Calu3 (cell line): Measurements from ENCODE around the gene SP2. TPM values are rescaled to one million over a fixed set of nuclear protein-coding genes. Genes with fewer than 3 reads are reported as not detected.

Experiments used
- BruUV-seq: library from RNA; stranded (reverse); fragments of 400-500 nt; replicated peaks from 2 replicates; lab custom pipeline; 2021; lab: Mats Ljungman, UMichigan
- CTCF ChIA-PET: fragments of 300-600 bp; sonication (Branson Sonifier 250); formaldehyde crosslinking; loops from one replicate; lab custom pipeline; 2022; ENCODE audit warnings: antibody characterized with exemption; lab: Charles Lee
- DNase-seq: peaks from one replicate; pipeline ENCODE4 v3.0.0; 2022
- H3K27ac Mint-ChIP-seq: one replicate; pipeline ENCODE4 v1.8.0; 2022; ENCODE audit warnings: mixed read lengths; ENCODE audit not compliant: unreplicated experiment
- H3K27me3 Mint-ChIP-seq: one replicate; pipeline ENCODE4 v1.8.0; 2022; ENCODE audit warnings: mixed read lengths; ENCODE audit not compliant: unreplicated experiment
- H3K36me3 Mint-ChIP-seq: one replicate; pipeline ENCODE4 v1.8.0; 2022; ENCODE audit warnings: mild to moderate bottlenecking, moderate library complexity, mixed read lengths; ENCODE audit not compliant: insufficient read depth, unreplicated experiment
- H3K4me1 Mint-ChIP-seq: one replicate; pipeline ENCODE4 v1.8.0; 2022; ENCODE audit warnings: mild to moderate bottlenecking, low read depth, mixed read lengths; ENCODE audit not compliant: unreplicated experiment
- H3K4me3 Mint-ChIP-seq: one replicate; pipeline ENCODE4 v1.8.0; 2022; ENCODE audit warnings: mild to moderate bottlenecking, low read depth, moderate library complexity, mixed read lengths; ENCODE audit not compliant: unreplicated experiment
- H3K9me3 Mint-ChIP-seq: one replicate; pipeline ENCODE4 v1.8.0; 2022; ENCODE audit warnings: low read depth, mixed read lengths; ENCODE audit not compliant: unreplicated experiment
- intact Hi-C: fragments of 100-400 bp; cut with micrococcal nuclease; formaldehyde crosslinking; loops from one replicate; pipeline ENCODE4 v1.10.0; 2022; ENCODE audit not compliant: unreplicated experiment
- total RNA-seq: library from RNA; stranded (reverse); gene quantifications from 2 replicates; pipeline ENCODE4 v1.2.3, GENCODE V29; 2022
- TF ChIP-seq, protein P1 (sequence below): fragments of 200-600 bp; IDR thresholded peaks from one replicate; pipeline ENCODE4 v1.8.0; 2022; ENCODE audit warnings: antibody characterized with exemption; ENCODE audit not compliant: unreplicated experiment

SP2 gene
- total RNA-seq, 1 experiment from 2014 or later, result 21.5 TPM

- H3K27me3 Mint-ChIP-seq, result no peaks in the 10 kb centered on the region
- TF ChIP-seq, protein P1, sequence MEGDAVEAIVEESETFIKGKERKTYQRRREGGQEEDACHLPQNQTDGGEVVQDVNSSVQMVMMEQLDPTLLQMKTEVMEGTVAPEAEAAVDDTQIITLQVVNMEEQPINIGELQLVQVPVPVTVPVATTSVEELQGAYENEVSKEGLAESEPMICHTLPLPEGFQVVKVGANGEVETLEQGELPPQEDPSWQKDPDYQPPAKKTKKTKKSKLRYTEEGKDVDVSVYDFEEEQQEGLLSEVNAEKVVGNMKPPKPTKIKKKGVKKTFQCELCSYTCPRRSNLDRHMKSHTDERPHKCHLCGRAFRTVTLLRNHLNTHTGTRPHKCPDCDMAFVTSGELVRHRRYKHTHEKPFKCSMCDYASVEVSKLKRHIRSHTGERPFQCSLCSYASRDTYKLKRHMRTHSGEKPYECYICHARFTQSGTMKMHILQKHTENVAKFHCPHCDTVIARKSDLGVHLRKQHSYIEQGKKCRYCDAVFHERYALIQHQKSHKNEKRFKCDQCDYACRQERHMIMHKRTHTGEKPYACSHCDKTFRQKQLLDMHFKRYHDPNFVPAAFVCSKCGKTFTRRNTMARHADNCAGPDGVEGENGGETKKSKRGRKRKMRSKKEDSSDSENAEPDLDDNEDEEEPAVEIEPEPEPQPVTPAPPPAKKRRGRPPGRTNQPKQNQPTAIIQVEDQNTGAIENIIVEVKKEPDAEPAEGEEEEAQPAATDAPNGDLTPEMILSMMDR, result no peak
- DNase-seq, result no peak
- no TSS peak for BruUV-seq
- H3K4me3 Mint-ChIP-seq, result no peak overlapping the region
- CTCF ChIA-PET, result no interaction called here
- peaks cover 39% of the 10 kb centered on the region for H3K4me1 Mint-ChIP-seq
- no peak overlapping the region for H3K27ac Mint-ChIP-seq
- peaks cover 8% of the 10 kb centered on the region for H3K36me3 Mint-ChIP-seq
- H3K9me3 Mint-ChIP-seq, result peaks cover 3% of the 10 kb centered on the region
- intact Hi-C loops, result no loop called here
Measured at GRCh38 chr17:47964856-47965255, 68.8 kb downstream of the SP2 start.

DNA sequence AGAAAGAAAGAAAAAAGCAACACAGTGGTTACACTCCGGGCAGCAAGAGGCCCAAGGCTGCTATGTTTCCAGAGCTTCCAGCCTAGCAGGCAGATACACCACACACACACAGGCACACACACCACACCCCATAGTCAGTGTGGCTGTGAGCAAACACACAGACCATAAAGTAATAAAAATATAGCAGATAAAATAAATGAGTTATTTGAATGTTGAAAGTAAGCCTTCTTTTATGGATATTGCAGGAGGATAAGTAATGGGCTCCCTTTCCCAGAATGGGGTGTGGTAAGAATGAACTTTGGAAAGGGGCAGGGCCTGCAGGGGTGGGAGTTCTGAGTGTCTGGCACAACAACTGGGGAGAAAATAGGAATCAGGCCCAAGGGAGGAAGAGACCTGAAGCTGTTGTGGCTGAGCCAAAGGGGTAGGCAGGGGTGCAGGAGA, 70.1 kb downstream of the SP2 start:
- Mint-ChIP-seq H3K27me3 (no peaks in the 10 kb centered on the region), H3K4me3 (no peak overlapping the region)

DNA sequence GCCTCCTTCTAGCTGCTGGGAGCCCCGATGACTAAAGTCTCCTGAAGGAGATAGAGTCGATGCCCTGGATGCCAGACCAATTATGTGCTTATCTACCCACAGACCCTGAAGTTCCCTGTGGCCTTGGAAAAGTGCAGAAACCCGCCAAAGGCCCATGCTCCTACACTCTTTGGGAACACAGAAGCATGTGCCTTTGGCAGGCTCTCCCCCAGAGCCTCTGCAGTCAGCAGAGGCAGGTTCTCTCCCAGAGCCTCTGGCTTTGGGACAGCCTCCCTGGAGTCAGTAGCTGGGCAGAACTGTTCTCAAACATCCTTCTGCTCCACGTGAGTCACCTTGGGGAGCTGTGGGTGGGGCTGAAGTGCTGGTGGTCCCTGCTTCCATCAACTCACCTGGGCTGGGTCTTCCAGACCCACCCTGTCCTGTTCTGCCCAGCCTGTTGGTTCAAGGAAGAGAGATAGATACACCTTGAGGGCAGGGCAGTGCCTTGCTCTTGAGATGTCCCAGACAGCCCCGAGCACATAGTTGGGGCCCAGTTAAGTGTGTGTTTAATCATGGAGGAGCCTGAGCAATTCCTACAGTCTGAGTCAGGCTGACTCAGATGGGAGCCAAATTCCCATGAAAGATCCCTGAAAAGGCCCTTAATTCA, 71.7 kb downstream of the SP2 start:
- intact Hi-C loops, result no loop called here
- BruUV-seq, result no TSS peak
- no peak overlapping the region for H3K4me3 Mint-ChIP-seq
- peaks cover 31% of the 10 kb centered on the region for H3K36me3 Mint-ChIP-seq
- H3K4me1 Mint-ChIP-seq, result peaks cover 36% of the 10 kb centered on the region
- H3K9me3 Mint-ChIP-seq, result no peaks in the 10 kb centered on the region
- no peaks in the 10 kb centered on the region for H3K27me3 Mint-ChIP-seq
- no peak for DNase-seq
- no peak overlapping the region for H3K27ac Mint-ChIP-seq
- CTCF ChIA-PET, result interaction anchor here (0.6 to 6.7 kb wide), 4 partner anchors 10 to 906 kb away, joined by 3 to 140 read pairs (median 10); partner anchors contain the start of genes PNPO and PRR15L
- TF ChIP-seq, protein P1, result no peak

More for the DNA sequence above, 70.1 kb downstream of the SP2 start:
- Mint-ChIP-seq H3K4me1 (peaks cover 43% of the 10 kb centered on the region), H3K27ac (no peak overlapping the region), H3K36me3 (peaks cover 18% of the 10 kb centered on the region), H3K9me3 (peaks cover 3% of the 10 kb centered on the region)
- TF ChIP-seq, protein P1, result no peak
- intact Hi-C loops, result no loop called here
- CTCF ChIA-PET, result interaction anchor here (1.1 to 6.7 kb wide), 4 partner anchors 9 to 115 kb away, joined by 3 to 140 read pairs (median 10); partner anchors contain the start of genes PRR15L and SP6
- no TSS peak for BruUV-seq
- DNase-seq, result no peak

DNA sequence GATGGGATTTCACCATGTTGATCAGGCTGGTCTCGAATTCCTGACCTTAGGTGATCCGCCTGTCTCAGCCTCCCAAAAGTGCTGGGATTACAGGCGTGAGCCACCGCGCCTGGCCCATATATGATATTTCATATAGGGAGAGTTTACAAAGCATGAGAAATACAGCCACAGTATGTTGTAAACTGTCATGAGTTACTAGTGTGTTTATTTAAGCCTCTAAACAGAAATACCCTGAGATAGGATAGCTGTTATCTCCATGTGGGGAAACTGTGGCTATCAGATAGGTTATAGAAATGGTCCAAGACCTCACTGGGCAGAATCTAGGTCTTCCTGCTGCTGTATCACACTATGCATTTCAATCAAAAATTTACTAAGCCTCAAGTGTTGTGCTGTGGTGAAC, 72.8 kb downstream of the SP2 start:
- BruUV-seq, result no TSS peak
- DNase-seq, result no peak
- CTCF ChIA-PET, result interaction anchor here (0.6 to 6.7 kb wide), 7 partner anchors 9 to 857 kb away, joined by 3 to 140 read pairs (median 17); partner anchors contain the start of genes PNPO and PRR15L
- Mint-ChIP-seq H3K27ac (no peak overlapping the region), H3K9me3 (no peaks in the 10 kb centered on the region), H3K27me3 (no peaks in the 10 kb centered on the region), H3K4me3 (no peak overlapping the region), H3K36me3 (peaks cover 31% of the 10 kb centered on the region), H3K4me1 (peaks cover 36% of the 10 kb centered on the region)
- intact Hi-C loops, result no loop called here
- TF ChIP-seq, protein P1, result no peak
